ENCODE results near the gene RALGAPA2.

DNA sequence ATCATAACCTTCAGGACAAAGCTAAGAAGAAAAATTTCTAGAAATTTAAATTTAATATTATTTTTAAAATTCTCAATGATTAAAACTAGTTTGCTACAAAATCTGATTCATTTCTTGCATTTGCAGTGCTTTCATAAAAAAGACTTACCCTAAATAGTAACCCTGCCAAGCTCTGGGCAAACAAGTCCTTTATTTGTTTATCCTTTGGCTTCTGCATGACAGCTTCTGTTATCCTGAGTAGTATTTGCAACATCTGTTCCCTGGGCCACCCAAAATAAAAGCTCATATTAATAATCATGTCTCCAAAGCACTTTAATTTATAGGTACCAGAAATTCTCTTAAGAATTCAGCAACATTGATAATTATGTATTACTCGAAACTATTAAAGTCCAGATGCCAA, 101.3 kb downstream of the RALGAPA2 start:
- TF ChIP-seq, protein P1, sequence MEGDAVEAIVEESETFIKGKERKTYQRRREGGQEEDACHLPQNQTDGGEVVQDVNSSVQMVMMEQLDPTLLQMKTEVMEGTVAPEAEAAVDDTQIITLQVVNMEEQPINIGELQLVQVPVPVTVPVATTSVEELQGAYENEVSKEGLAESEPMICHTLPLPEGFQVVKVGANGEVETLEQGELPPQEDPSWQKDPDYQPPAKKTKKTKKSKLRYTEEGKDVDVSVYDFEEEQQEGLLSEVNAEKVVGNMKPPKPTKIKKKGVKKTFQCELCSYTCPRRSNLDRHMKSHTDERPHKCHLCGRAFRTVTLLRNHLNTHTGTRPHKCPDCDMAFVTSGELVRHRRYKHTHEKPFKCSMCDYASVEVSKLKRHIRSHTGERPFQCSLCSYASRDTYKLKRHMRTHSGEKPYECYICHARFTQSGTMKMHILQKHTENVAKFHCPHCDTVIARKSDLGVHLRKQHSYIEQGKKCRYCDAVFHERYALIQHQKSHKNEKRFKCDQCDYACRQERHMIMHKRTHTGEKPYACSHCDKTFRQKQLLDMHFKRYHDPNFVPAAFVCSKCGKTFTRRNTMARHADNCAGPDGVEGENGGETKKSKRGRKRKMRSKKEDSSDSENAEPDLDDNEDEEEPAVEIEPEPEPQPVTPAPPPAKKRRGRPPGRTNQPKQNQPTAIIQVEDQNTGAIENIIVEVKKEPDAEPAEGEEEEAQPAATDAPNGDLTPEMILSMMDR (IDR thresholded peaks at IDR 0.05): no peak
- no peak for TF ChIP-seq POLR2A (IDR thresholded peaks at IDR 0.05)

Data from Peyer's patch (tissue), 4 donors.